ENCODE results near the gene FTH1.

- TF ChIP-seq CTCF (IDR thresholded peaks at IDR 0.05; ENCODE audit: low read length) (no peak), EZH2 (IDR thresholded peaks at IDR 0.05; ENCODE audit: borderline replicate concordance, low read length) (no peak)
Measured at GRCh38 chr11:62012832-62013461, 45.5 kb upstream of the FTH1 start.
